ENCODE data around the gene KMT5C. TPM values are rescaled to one million over a fixed set of nuclear protein-coding genes. Genes with fewer than 3 reads are reported as not detected.

KMT5C gene
- total RNA-seq, 1 experiment from 2014 or later = 63.1 TPM

GRCh38 chr19:55352040-55352439 lies 12.4 kb downstream of the KMT5C start (continued):
- TF ChIP-seq USF1 (CRISPR knock-in tag; IDR thresholded peaks at IDR 0.05) (no peak), ESRRA (CRISPR knock-in tag; IDR thresholded peaks at IDR 0.05; ENCODE audit: borderline replicate concordance) (no peak)

- Mint-ChIP-seq H3K27ac (no peak overlapping the region), H3K27me3 (ENCODE audit: low read depth) (peaks cover 69% of the 10 kb centered on the region), H3K9me3 (no peaks in the 10 kb centered on the region), H3K4me1 (peaks cover 51% of the 10 kb centered on the region), H3K36me3 (no peaks in the 10 kb centered on the region), H3K4me3 (peak overlapping the region; percentile 69)
- ATAC-seq = no peak
- ChIA-PET POLR2A (interaction anchor here (1.6 kb wide), 1 partner anchor 13 kb away, joined by 5 read pairs; no protein-coding TSS in a partner anchor), CTCF (interaction anchor here (0.6 to 1.5 kb wide), 5 partner anchors 9 to 913 kb away, joined by 3 to 5 read pairs (median 3); no protein-coding TSS in a partner anchor)
- no peak for DNase-seq (ENCODE audit: low spot score)
- TF ChIP-seq EMX1 (CRISPR knock-in tag; IDR thresholded peaks at IDR 0.05) (no peak), AFF4 (CRISPR knock-in tag; IDR thresholded peaks at IDR 0.05; ENCODE audit: borderline replicate concordance) (no peak), ATF2 (CRISPR knock-in tag; IDR thresholded peaks at IDR 0.05; ENCODE audit: borderline replicate concordance, low read depth) (no peak), SMAD4 (CRISPR knock-in tag; IDR thresholded peaks at IDR 0.05) (no peak), ZNF263 (CRISPR knock-in tag; IDR thresholded peaks at IDR 0.05; ENCODE audit: low read depth) (no peak), GRHL2 (CRISPR knock-in tag; IDR thresholded peaks at IDR 0.05; ENCODE audit: insufficient replicate concordance, severe bottlenecking) (no peak), ATF1 (CRISPR knock-in tag; IDR thresholded peaks at IDR 0.05) (no peak), CTCF (IDR thresholded peaks at IDR 0.05) (no peak)
Measured at GRCh38 chr19:55352549-55353145, 13.0 kb downstream of the KMT5C start.

GRCh38 chr19:55353356-55353802 lies 13.7 kb downstream of the KMT5C start:
- Mint-ChIP-seq H3K9me3 (no peaks in the 10 kb centered on the region), H3K4me1 (peaks cover 43% of the 10 kb centered on the region), H3K4me3 (peak overlapping the region; percentile 69), H3K27ac (no peak overlapping the region), H3K36me3 (no peaks in the 10 kb centered on the region), H3K27me3 (ENCODE audit: low read depth) (peaks cover 77% of the 10 kb centered on the region)
- DNase-seq (ENCODE audit: low spot score) (no peak), ATAC-seq (peak; percentile 6)
- ChIA-PET CTCF (interaction anchor here (0.6 to 1.5 kb wide), 6 partner anchors 9 to 914 kb away, joined by 3 to 5 read pairs (median 3); no protein-coding TSS in a partner anchor), POLR2A (interaction anchor here (0.6 to 1.6 kb wide), 3 partner anchors 13 to 16 kb away, joined by 3 to 5 read pairs (median 3); partner anchors contain the start of gene IL11)
- TF ChIP-seq OVOL2 (CRISPR knock-in tag; IDR thresholded peaks at IDR 0.05; ENCODE audit: borderline replicate concordance) (no peak), NR3C1 (CRISPR knock-in tag; conservative IDR thresholded peaks at IDR 0.05; ENCODE audit: low read depth) (no peak), USF1 (CRISPR knock-in tag; IDR thresholded peaks at IDR 0.05) (no peak)
